Head of caudate nucleus (tissue), 42 donors: ENCODE data around the gene THSD4.
A peak's percentile ranks its signal among the peaks of the same experiment; 100 is the strongest.

Experiments
- DNase-seq, 42 donors: peaks; one replicate each; pipeline versions ENCODE4 v3.0.0 to v3.0.0-alpha.2; 2020 to 2021; ENCODE audit warnings: mixed read lengths in 7 of 42
- intact Hi-C: fragments of 100-400 bp; cut with DNase I; formaldehyde crosslinking; loops from one replicate; pipeline ENCODE4 v1.15.0; 2022

Gene THSD4

GRCh38 chr15:71093054-71094024, 21.9 kb upstream of the THSD4 start:
- intact Hi-C loops, result no loop called here
- peak in 2 of 42 donors; percentile 12 for DNase-seq

- DNase-seq, result peak in 1 of 42 donors; percentile 8
- intact Hi-C loops, result no loop called here
Observed at GRCh38 chr15:71094137-71094536, 21.1 kb upstream of the THSD4 start.

GRCh38 chr15:71096676-71097075, 18.6 kb upstream of the THSD4 start:
- peak in 1 of 42 donors; percentile 12 for DNase-seq
- intact Hi-C loops, result no loop called here

- intact Hi-C loops, result no loop called here
- DNase-seq, result peak in 1 of 42 donors; percentile 7
Observed at GRCh38 chr15:71097890-71098289, 17.4 kb upstream of the THSD4 start.

GRCh38 chr15:71098920-71099319, 16.4 kb upstream of the THSD4 start:
- DNase-seq, result peak in 1 of 42 donors; percentile 7
- intact Hi-C loops, result no loop called here

- no peak for DNase-seq
- intact Hi-C loops, result no loop called here
Observed at GRCh38 chr15:71103102-71103676, 12.1 kb upstream of the THSD4 start.

- no peak for DNase-seq
- intact Hi-C loops, result no loop called here
Observed at GRCh38 chr15:71104636-71105035, 10.6 kb upstream of the THSD4 start.

GRCh38 chr15:71105444-71105843, 9.8 kb upstream of the THSD4 start:
- intact Hi-C loops, result no loop called here
- DNase-seq, result no peak

- intact Hi-C loops, result no loop called here
- DNase-seq, result peak in 1 of 42 donors; percentile 5
Observed at GRCh38 chr15:71106802-71107500, 8.3 kb upstream of the THSD4 start.

GRCh38 chr15:71107501-71107815, 7.8 kb upstream of the THSD4 start:
- intact Hi-C loops, result no loop called here

GRCh38 chr15:71109130-71109529, 6.1 kb upstream of the THSD4 start:
- DNase-seq, result no peak
- intact Hi-C loops, result no loop called here

More at GRCh38 chr15:71107501-71107815, 7.8 kb upstream of the THSD4 start:
- DNase-seq, result peak in 1 of 42 donors; percentile 3

GRCh38 chr15:71109905-71110304, 5.4 kb upstream of the THSD4 start:
- DNase-seq, result peak in 1 of 42 donors; percentile 18
- intact Hi-C loops, result loop anchor here (10.0 kb wide), 1 partner anchor 335 kb away; no protein-coding TSS in a partner anchor

- DNase-seq, result peak in 1 of 42 donors; percentile 18
- intact Hi-C loops, result loop anchor here (10.0 kb wide), 1 partner anchor 334 kb away; no protein-coding TSS in a partner anchor
Observed at GRCh38 chr15:71110405-71111180, 4.7 kb upstream of the THSD4 start.

GRCh38 chr15:71111181-71111565, 4.1 kb upstream of the THSD4 start:
- peak in 1 of 42 donors; percentile 5 for DNase-seq
- intact Hi-C loops, result loop anchor here (10.0 kb wide), 1 partner anchor 334 kb away; no protein-coding TSS in a partner anchor

- peak in 1 of 42 donors; percentile 10 for DNase-seq
- intact Hi-C loops, result loop anchor here (10.0 kb wide), 1 partner anchor 333 kb away; no protein-coding TSS in a partner anchor
Observed at GRCh38 chr15:71111950-71112349, 3.3 kb upstream of the THSD4 start.

GRCh38 chr15:71112429-71112828, 2.8 kb upstream of the THSD4 start:
- intact Hi-C loops, result loop anchor here (10.0 kb wide), 1 partner anchor 332 kb away; no protein-coding TSS in a partner anchor
- peak in 1 of 42 donors; percentile 13 for DNase-seq

- intact Hi-C loops, result loop anchor here (10.0 kb wide), 1 partner anchor 331 kb away; no protein-coding TSS in a partner anchor
- no peak for DNase-seq
Observed at GRCh38 chr15:71114066-71114680, 1.1 kb upstream of the THSD4 start.
